Measurements from ENCODE around the gene CAPN10. TPM values are rescaled to one million over a fixed set of nuclear protein-coding genes. Genes with fewer than 3 reads are reported as not detected.

CAPN10 gene
- polyA plus RNA-seq, 1 donor (not counting 4 experiments of a cell fraction or from before 2014, with no cell fraction given), result 7.1 TPM

DNA sequence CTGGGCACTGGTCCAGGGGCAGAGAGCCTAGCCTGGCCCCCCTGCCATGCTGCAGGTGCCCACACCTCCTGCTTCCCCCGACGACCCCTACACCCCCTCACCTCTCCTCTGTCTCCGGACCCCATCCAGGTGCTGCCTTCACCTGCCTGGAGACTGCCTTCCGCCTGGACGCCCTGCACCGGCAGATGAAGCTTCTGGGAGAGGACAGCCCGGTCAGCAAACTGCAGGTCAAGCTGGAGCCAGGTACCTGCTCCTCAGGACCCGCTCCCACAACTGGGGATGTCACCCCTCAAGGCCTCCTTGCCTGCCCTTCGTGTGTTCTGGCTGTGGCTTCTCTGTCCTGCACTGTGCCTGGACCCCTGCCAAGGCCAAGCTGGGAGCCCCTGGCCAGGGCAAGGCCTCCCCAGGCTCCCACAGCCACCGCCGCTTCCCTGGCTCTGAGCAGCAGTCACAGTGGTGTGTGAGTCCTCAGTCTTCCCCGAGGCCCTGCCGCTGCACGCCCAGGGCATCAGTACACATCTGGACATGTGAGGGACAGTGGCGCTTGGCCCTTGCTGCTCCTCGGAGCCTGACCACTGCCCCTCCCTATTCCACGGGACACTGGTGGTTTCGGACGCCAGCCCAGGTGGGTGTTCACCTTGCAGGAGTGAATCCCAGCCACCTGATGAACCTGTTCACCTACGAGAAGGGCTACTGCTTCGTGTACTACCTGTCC is 12.0 kb upstream of the CAPN10 start:
- Histone ChIP-seq H3K4me1 (ENCODE audit: control insufficient read depth, extremely low read depth, insufficient read depth, low read length) (peaks cover 11% of the 10 kb centered on the region), H3K79me2 (ENCODE audit: control insufficient read depth, insufficient read depth, low read length) (peaks cover 2% of the 10 kb centered on the region), H4K20me1 (ENCODE audit: control insufficient read depth, extremely low read depth, insufficient read depth, low read length) (peaks cover 11% of the 10 kb centered on the region), H2AFZ (ENCODE audit: control insufficient read depth, low read length) (no peak overlapping the region), H3K4me2 (ENCODE audit: control insufficient read depth, extremely low read depth, insufficient read depth, low read depth, low read length) (no peak overlapping the region), H3K9me1 (ENCODE audit: control insufficient read depth, extremely low read depth, insufficient read depth, low read length) (peaks cover 4% of the 10 kb centered on the region), H3K4me3 (ENCODE audit: control insufficient read depth in 2 of 3, extremely low read depth in 1 of 3, insufficient read depth in 2 of 3, low read depth in 1 of 3, low read length in 3 of 3) (no peak overlapping the region), H3K36me3 (ENCODE audit: control insufficient read depth in 2 of 2, extremely low read depth in 1 of 2, insufficient read depth in 2 of 2, low read length in 2 of 2) (peaks cover 4 to 11% of the 10 kb centered on the region in 2 experiments), H3K9ac (ENCODE audit: control insufficient read depth, extremely low read depth, insufficient read depth, low read length) (no peak overlapping the region), H3K27ac (ENCODE audit: control insufficient read depth, insufficient read depth, low read length) (no peak overlapping the region), H3K27me3 (ENCODE audit: control insufficient read depth, extremely low read depth, insufficient read depth, low read length) (no peaks in the 10 kb centered on the region), H3K9me3 (ENCODE audit: control insufficient read depth, low read depth, low read length) (no peaks in the 10 kb centered on the region)
- FAIRE-seq (no peak), DNase-seq (ENCODE audit: low read depth, low spot score) (no peak)
- dilution Hi-C loops (cut with MboI; ENCODE audit: extremely low pct_ligation_motif_present, low sequenced_read_pairs), result no loop called here
- TF ChIP-seq, protein P1, sequence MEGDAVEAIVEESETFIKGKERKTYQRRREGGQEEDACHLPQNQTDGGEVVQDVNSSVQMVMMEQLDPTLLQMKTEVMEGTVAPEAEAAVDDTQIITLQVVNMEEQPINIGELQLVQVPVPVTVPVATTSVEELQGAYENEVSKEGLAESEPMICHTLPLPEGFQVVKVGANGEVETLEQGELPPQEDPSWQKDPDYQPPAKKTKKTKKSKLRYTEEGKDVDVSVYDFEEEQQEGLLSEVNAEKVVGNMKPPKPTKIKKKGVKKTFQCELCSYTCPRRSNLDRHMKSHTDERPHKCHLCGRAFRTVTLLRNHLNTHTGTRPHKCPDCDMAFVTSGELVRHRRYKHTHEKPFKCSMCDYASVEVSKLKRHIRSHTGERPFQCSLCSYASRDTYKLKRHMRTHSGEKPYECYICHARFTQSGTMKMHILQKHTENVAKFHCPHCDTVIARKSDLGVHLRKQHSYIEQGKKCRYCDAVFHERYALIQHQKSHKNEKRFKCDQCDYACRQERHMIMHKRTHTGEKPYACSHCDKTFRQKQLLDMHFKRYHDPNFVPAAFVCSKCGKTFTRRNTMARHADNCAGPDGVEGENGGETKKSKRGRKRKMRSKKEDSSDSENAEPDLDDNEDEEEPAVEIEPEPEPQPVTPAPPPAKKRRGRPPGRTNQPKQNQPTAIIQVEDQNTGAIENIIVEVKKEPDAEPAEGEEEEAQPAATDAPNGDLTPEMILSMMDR (optimal IDR thresholded peaks at IDR 0.05 in 1 of 3, IDR thresholded peaks at IDR 0.05 in 1 of 3, conservative IDR thresholded peaks at IDR 0.05 in 1 of 3; ENCODE audit: extremely low read depth in 1 of 3, insufficient read depth in 2 of 3, low read length in 3 of 3), result no peak
- TF ChIP-seq EZH2 (IDR thresholded peaks at IDR 0.05; ENCODE audit: low read length), result no peak

DNA sequence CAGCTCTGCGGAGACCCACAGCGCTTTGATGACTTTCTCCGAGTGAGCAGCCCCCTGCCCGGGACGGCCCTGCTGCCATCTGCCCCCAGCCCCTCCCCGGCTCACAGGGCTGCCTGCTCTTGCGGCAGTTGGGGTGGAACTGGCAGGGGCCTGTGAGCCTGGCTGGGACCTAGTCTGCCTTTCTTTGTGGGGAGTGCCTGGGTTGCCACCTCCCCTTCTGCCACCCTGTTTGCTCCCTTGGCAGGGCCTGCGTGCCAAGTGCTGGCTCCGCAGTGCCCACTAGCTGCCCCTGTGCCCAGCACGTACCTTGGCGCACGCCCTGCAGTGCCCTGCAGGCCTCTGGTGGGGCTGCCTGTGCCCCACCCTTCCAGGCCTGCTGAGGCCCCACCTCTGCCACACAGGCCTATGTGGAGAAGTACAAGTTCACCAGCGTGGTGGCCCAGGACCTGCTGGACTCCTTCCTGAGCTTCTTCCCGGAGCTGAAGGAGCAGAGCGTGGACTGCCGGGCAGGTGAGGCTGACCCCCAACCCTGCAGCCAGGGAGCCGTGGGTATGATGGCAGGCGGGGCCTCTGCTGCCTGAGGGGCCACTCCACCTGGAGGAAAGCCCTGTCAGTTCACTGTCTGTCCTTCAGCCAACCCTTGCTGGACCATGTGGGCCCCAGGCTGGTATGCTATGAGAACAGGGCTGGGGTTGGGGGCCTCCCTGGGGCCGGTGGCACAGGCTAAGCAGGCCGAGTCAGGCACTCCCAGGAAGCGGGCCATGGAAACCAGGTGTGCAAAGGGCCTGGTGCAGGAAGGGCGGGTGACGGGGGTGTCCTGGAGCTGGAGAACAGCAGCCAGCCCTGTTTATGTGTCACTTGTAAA is 11.2 kb upstream of the CAPN10 start:
- TF ChIP-seq, protein P1 (optimal IDR thresholded peaks at IDR 0.05 in 1 of 3, IDR thresholded peaks at IDR 0.05 in 1 of 3, conservative IDR thresholded peaks at IDR 0.05 in 1 of 3; ENCODE audit: extremely low read depth in 1 of 3, insufficient read depth in 2 of 3, low read length in 3 of 3), result no peak
- no peak for TF ChIP-seq EZH2 (IDR thresholded peaks at IDR 0.05; ENCODE audit: low read length)
- H3K36me3 ChIP-seq (ENCODE audit: control insufficient read depth in 2 of 2, extremely low read depth in 1 of 2, insufficient read depth in 2 of 2, low read length in 2 of 2), result peaks cover 4 to 11% of the 10 kb centered on the region in 2 experiments
- H3K4me1 ChIP-seq (ENCODE audit: control insufficient read depth, extremely low read depth, insufficient read depth, low read length), result peaks cover 15% of the 10 kb centered on the region
- no peaks in the 10 kb centered on the region for H3K27me3 ChIP-seq (ENCODE audit: control insufficient read depth, extremely low read depth, insufficient read depth, low read length)
- dilution Hi-C loops (cut with MboI; ENCODE audit: extremely low pct_ligation_motif_present, low sequenced_read_pairs), result no loop called here
- no peak overlapping the region for H2AFZ ChIP-seq (ENCODE audit: control insufficient read depth, low read length)
- H3K9me1 ChIP-seq (ENCODE audit: control insufficient read depth, extremely low read depth, insufficient read depth, low read length), result peaks cover 5% of the 10 kb centered on the region
- peaks cover 2% of the 10 kb centered on the region for H3K79me2 ChIP-seq (ENCODE audit: control insufficient read depth, insufficient read depth, low read length)
- H3K4me2 ChIP-seq (ENCODE audit: control insufficient read depth, extremely low read depth, insufficient read depth, low read depth, low read length), result no peak overlapping the region
- DNase-seq (ENCODE audit: low read depth, low spot score) (no peak), FAIRE-seq (no peak)
- H3K27ac ChIP-seq (ENCODE audit: control insufficient read depth, insufficient read depth, low read length), result no peak overlapping the region
- peaks cover 14% of the 10 kb centered on the region for H4K20me1 ChIP-seq (ENCODE audit: control insufficient read depth, extremely low read depth, insufficient read depth, low read length)
- no peak overlapping the region for H3K4me3 ChIP-seq (ENCODE audit: control insufficient read depth in 2 of 3, extremely low read depth in 1 of 3, insufficient read depth in 2 of 3, low read depth in 1 of 3, low read length in 3 of 3)
- no peak overlapping the region for H3K9ac ChIP-seq (ENCODE audit: control insufficient read depth, extremely low read depth, insufficient read depth, low read length)
- no peaks in the 10 kb centered on the region for H3K9me3 ChIP-seq (ENCODE audit: control insufficient read depth, low read depth, low read length)

All from keratinocyte (primary cell).